H1 (cell line): ENCODE measurements around the gene YBX2. TPM values are rescaled to one million over a fixed set of nuclear protein-coding genes. Genes with fewer than 3 reads are reported as not detected.
A peak's percentile ranks its signal among the peaks of the same experiment; 100 is the strongest.

Experiments
- BRCA1 ChIP-seq: IDR thresholded peaks from 2 replicates; pipeline ENCODE4 v1.6.1; 2012; ENCODE audit warnings: low read depth, low read length, improper control_type of control experiment
- CBX8 ChIP-seq: fragments of 300-800, 300-1000 bp; sonication (generic); IDR thresholded peaks from 2 replicates; pipeline ENCODE4 v1.7.1; 2016; ENCODE audit warnings: low read depth, low read length, borderline replicate concordance
- EP300 ChIP-seq, 2 experiments: IDR thresholded peaks; 1 replicate in 1 of 2; 2 replicates in 1 of 2; pipeline ENCODE4 v1.6.1; 2011 to 2012; ENCODE audit warnings: low read depth in 2 of 2, low read length in 2 of 2, mild to moderate bottlenecking in 2 of 2, borderline replicate concordance in 1 of 2, inconsistent platforms in 1 of 2, moderate library complexity in 1 of 2
- HDAC2 ChIP-seq, 2 experiments: fragments of 300-600 bp in 1 of 2; sonication (generic) in 1 of 2; IDR thresholded peaks; 2 replicates each; pipeline ENCODE4 v1.6.1; 2011 to 2012; ENCODE audit warnings: low read depth in 2 of 2, low read length in 2 of 2, mild to moderate bottlenecking in 2 of 2, moderate library complexity in 2 of 2, borderline replicate concordance in 1 of 2, inconsistent platforms in 1 of 2
- KDM4A ChIP-seq: IDR thresholded peaks from one replicate; pipeline ENCODE4 v1.7.1; 2012; ENCODE audit warnings: low read depth, mild to moderate bottlenecking, moderate library complexity, low read length, inconsistent platforms; ENCODE audit not compliant: severe bottlenecking
- POLR2AphosphoS5 ChIP-seq: IDR thresholded peaks from 2 replicates; pipeline ENCODE4 v1.6.1; 2011; ENCODE audit warnings: low read depth, low read length
- TBP ChIP-seq: IDR thresholded peaks from 2 replicates; pipeline ENCODE4 v1.6.1; 2011; ENCODE audit warnings: low read depth, low read length, improper control_type of control experiment
- polyA plus RNA-seq, 7 experiments: library from polyadenylated mRNA; depleted of rRNA in 3 of 7; stranded (reverse) in 5 of 7; unstranded in 2 of 7; fragments of >200 nt in 5 of 7; fragments of 200-250 nt in 2 of 7; gene quantifications; 1 replicate in 5 of 7; 2 replicates in 1 of 7; 4 replicates in 1 of 7; pipeline versions ENCODE4 v1.2.1 to v1.2.3, GENCODE V29; 2011 to 2013; ENCODE audit warnings: missing spikeins in 2 of 7, mixed read lengths in 2 of 7
- total RNA-seq: library from RNA; stranded (reverse); fragmentation: NEBNext Ultra II Directional; extraction: Animal tissue kit (Norgen Biotek cat#: 25700); gene quantifications from 2 replicates; pipeline ENCODE4 v1.2.1, GENCODE V29; 2021

The YBX2 gene
- total and polyA plus RNA-seq, 2 of the 8 experiments (the other 6 are each of a cell fraction or from before 2014, with no cell fraction given), result 19.2 to 30.5 TPM

GRCh38 chr17:7329374-7329996, 35.0 kb upstream of the YBX2 start (continued):
- no peak for TF ChIP-seq CBX8
- peak; percentile 25 for TF ChIP-seq KDM4A
- no peak; a peak in 1 of 4 replicates for TF ChIP-seq HDAC2 (IDR thresholded peaks at IDR 0.05; ENCODE audit: borderline replicate concordance in 1 of 2, low read depth in 2 of 2, low read length in 2 of 2)
- no peak for TF ChIP-seq BRCA1
- no peak; a peak in 1 of 3 replicates for TF ChIP-seq EP300 (IDR thresholded peaks at IDR 0.05; ENCODE audit: borderline replicate concordance in 1 of 2, low read depth in 2 of 2, low read length in 2 of 2)
- TF ChIP-seq POLR2AphosphoS5, result peak; percentile 88
- TF ChIP-seq TBP, result peak; percentile 63; the same call in 1 of the 2 replicates
- TF ChIP-seq, all 59 proteins: peak for 17
